SK-N-DZ (cell line): ENCODE results near the gene AHRR.
"Not testable (repeated sequence)": the region's sequence is repeated elsewhere in the genome, so short reads cannot be mapped to it uniquely, and the experiment has no call there.

Experiments used
- DNase-seq: peaks from one replicate; pipeline ENCODE4 v3.0.0-alpha.2; 2015; ENCODE audit warnings: low spot score

Gene AHRR

GRCh38 chr5:474232-474839, 152.8 kb downstream of the AHRR start:
- not testable (repeated sequence) for DNase-seq

GRCh38 chr5:474840-475661, 153.5 kb downstream of the AHRR start:
- no peak for DNase-seq

DNA sequence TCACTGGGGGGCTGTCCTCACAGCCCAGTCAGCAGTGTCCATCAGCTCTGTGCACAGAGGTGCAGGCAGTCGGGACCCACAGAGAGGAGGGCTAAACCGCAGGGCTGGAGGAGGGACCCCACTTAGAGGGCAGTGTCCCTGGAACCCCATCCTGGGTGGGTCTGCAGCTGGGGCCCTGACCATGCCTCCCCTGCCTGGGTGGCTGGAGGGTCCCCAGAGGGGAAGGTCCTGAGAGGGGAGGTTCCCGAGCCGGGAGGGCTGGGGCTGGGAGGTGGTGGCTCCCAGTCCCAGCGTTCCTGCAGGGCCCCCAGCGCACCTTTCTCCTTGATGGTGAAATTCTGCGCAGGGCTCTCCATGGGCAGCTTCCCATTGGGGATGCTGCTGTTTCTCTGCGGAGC, 154.2 kb downstream of the AHRR start:
- DNase-seq, result no peak

DNA sequence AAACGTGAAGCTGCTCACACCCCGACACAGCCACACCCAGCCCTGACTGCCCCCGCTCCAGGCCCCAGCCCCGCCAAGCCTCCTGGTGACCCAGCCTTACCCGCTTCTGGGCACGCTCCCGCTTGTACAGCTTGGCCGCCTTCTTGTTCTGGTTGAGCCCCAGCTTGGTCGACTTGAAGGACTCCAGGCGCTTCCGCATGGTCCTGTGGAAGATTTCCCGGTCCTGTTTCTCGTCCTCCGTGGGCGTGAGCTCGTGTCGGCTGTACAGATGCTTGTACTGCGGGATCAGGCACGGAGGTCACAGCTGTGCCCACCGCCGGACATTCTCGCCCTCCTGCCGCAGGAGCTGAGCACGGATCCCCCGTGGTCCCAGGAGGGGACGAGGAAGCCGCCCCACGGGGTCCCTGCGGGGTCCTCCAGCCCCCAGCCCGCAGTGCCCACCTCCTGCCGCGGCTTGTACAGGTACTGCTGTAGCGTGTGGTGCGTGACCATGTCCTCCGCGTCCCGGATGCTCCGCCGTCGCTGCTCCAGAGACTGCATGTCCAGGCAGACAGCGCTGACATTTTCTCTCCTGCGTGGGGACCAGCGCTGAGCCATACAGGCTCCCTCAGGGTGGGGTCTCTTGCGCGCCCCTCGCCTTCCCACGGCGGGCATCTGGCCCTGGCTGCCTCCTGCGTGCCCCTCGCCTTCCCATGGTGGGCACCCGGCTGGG, 154.7 kb downstream of the AHRR start:
- no peak for DNase-seq

GRCh38 chr5:476814-477175, 155.3 kb downstream of the AHRR start:
- no peak for DNase-seq

DNA sequence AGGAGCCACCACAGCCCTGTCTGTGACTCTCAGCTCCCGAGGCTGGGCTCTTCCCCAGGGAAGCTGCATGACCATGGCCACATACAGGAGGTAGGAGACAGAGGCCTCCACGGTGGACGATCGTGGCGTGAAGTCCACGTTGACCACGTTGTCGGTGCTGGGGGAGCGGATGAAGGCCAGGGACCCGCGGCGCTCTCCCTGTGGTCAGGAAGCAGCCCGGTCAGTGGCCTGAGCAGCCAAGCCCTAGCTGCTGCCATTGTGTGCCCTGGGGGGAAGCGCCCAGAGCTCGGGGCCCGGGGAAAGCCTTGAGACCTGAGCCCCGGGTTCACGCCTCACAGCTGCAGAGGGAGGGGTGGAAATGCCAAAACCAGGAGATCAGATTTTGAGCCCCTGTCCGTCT, 155.7 kb downstream of the AHRR start:
- DNase-seq, result no peak

DNA sequence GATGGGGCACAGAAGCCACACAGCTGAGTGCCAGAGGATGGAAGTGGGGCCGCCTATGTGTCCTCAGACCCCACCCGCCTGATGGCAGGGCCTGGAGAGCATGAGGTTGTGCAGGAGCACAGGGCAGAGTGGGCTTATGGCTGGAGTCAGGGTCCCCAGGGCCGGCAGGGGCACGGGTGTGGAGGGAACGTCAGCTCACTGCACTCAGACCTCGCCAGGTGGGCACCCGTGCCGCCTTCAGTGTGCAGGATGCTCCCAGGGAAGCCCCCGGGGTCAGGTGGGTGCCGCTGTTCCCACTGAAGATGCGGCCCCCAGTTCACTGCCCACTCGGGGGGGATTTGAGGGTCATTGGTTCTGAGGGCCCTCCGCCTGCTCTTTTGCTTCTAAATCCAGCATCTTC, 156.4 kb downstream of the AHRR start:
- no peak for DNase-seq

DNA sequence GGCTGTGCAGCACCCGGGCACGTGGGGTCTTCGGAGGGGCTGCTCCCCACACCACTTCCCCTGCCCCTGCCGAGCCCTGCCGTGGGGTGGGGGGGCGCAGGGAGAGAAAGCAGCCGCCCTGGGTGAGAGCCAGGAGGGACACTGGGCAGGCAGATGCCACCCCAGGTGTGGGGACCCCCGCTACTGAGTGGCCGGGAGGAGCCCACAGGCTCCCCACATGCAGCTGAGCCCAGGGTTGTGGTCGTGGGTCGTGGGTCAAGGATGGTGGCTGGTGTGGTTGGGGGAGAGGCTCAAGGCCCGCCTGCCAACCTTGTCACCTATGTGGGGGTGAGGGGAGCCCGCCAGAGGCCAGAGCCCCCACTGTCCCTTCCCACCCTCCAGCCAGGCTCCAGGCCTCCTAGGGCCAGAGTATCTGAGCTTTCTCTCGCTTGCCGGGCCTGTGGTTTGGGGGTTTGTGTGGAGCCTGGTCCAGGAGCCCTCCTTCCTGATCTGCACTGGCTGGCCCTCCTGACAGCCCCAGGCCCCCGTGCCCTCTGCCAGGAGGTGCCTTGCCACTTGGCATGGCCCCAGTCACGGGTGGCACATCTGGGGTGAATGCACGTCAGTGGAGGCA, 157.0 kb downstream of the AHRR start:
- no peak for DNase-seq

- no peak for DNase-seq
These were observed 157.5 kb downstream of the AHRR start for GRCh38 chr5:478982-479535.

- no peak for DNase-seq
These were observed 158.2 kb downstream of the AHRR start for GRCh38 chr5:479566-480319.

GRCh38 chr5:481347-481746, 159.8 kb downstream of the AHRR start:
- DNase-seq, result no peak

DNA sequence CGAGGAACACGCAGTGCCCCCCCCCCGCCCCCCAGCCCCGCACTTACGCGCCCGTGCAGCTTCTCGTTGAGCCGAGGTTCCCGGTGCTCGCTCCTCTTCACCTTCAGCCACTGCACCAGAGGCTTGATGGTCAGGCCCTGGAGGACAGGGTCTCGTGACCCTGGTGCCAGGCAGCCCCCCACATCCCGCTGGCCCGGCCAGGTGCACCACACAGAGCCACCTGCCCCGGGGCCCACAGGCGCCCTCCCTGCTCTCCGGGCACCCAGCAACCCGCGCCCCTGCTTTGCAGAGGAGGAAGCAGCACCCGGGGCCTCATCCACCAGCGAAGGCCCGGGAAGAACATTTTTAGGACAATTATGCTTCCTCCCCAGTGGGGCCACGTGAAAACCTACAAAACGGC, 160.5 kb downstream of the AHRR start:
- DNase-seq, result no peak

- DNase-seq, result no peak
These were observed 161.0 kb downstream of the AHRR start for GRCh38 chr5:482506-482905.

GRCh38 chr5:483011-483410, 161.5 kb downstream of the AHRR start:
- DNase-seq, result no peak

DNA sequence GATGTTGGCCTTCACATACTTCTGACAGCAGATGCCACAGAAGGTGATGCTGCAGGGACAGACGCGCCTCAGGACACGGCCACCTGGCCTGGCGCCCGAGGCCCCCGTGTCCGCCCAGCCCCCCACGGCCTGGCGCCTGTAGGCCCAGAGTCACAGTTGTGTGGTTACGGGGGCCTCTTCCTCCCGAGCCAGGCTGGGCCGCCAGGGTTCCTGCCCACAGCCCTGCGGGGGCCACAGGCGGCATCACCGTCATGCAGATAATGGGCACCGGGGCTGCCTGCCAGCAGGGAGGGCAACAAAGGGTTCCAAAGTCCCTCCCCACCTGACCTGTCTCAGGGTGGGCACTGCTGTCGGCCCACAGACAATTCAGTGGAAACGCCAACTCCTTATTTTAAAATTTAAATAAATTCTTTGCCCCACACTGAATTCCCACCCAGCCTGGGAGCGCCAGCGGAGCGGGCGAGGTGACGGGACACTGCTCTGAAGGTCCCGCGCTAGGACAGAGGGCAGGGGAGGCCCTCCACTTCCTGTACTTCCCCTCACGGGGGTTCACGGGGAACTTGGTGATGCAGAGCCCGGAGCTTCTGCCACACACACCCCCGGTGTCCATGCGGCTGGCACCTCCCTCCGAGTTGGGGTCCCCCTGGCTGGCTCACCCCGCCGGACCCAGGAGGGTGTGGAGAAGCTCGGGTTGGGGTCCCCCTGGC, 162.1 kb downstream of the AHRR start:
- DNase-seq, result no peak

GRCh38 chr5:484556-484955, 163.0 kb downstream of the AHRR start:
- no peak for DNase-seq

DNA sequence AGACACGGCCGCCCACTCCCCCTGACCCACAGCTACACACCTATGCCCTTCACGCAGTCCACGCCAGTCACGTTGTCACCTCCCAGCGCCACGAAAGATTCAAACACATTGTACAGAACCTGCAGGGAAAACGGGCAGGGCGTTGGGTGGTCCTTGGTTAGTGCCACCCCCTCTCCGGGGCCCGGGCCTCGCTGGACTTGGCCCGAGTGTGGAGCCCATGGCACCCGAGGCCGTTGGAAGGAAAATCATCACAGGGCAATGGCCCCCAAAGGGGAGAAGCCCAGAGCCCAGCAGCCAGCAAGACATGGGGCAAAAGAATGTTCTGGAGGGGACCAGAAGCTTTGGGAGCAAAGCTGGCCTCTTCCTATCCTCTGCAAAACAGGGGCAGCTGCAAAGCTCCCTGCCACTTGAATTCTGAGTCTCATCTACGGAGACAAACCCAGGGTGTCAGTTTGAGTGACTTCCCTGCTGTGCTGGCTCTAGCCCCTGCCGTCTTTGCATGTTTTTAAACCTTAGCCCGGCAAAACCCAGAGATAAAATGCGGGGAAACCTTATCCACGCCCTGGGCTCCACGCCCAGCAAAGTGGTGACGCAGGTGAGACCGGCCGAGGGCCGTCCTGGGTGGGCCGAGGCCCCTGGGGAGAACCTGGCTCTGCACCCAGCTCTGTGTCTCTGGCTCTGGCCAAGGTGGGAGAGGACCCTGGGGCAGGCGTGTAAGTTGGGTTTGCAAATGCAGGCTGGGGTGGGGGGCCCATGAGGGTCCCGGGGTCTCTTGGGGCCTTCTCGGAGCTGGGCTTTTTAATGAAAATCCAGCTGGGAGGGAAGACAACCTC, 163.8 kb downstream of the AHRR start:
- DNase-seq, result no peak

- DNase-seq, result no peak
These were observed 164.5 kb downstream of the AHRR start for GRCh38 chr5:485946-486491.

- DNase-seq, result not testable (repeated sequence)
These were observed 165.1 kb downstream of the AHRR start for GRCh38 chr5:486597-486996.
